Measurements from ENCODE around the gene FRMD4A.

FRMD4A gene

GRCh38 chr10:13913897-13914296 is 416.8 kb downstream of the FRMD4A start:
- no peak for TF ChIP-seq CTCF (IDR thresholded peaks at IDR 0.05)
- no peak for TF ChIP-seq ZFX (IDR thresholded peaks at IDR 0.05; ENCODE audit: borderline replicate concordance)
- H3K27ac ChIP-seq, result no peak overlapping the region

GRCh38 chr10:13911821-13912520 is 418.8 kb downstream of the FRMD4A start:
- TF ChIP-seq ZFX (IDR thresholded peaks at IDR 0.05; ENCODE audit: borderline replicate concordance) (no peak), CTCF (IDR thresholded peaks at IDR 0.05) (no peak)
- H3K27ac ChIP-seq, result no peak overlapping the region

GRCh38 chr10:13909516-13910258 is 421.0 kb downstream of the FRMD4A start:
- no peak overlapping the region for H3K27ac ChIP-seq
- TF ChIP-seq ZFX (IDR thresholded peaks at IDR 0.05; ENCODE audit: borderline replicate concordance) (no peak), CTCF (IDR thresholded peaks at IDR 0.05) (no peak)

GRCh38 chr10:13908475-13908874 is 422.2 kb downstream of the FRMD4A start:
- no peak for TF ChIP-seq CTCF (IDR thresholded peaks at IDR 0.05)
- TF ChIP-seq ZFX (IDR thresholded peaks at IDR 0.05; ENCODE audit: borderline replicate concordance), result no peak
- H3K27ac ChIP-seq, result no peak overlapping the region

- TF ChIP-seq CTCF (IDR thresholded peaks at IDR 0.05) (no peak), ZFX (IDR thresholded peaks at IDR 0.05; ENCODE audit: borderline replicate concordance) (no peak)
- no peak overlapping the region for H3K27ac ChIP-seq
These were observed 423.2 kb downstream of the FRMD4A start for GRCh38 chr10:13907570-13907969.

GRCh38 chr10:13905281-13905680 is 425.4 kb downstream of the FRMD4A start:
- TF ChIP-seq ZFX (IDR thresholded peaks at IDR 0.05; ENCODE audit: borderline replicate concordance) (no peak), CTCF (IDR thresholded peaks at IDR 0.05) (no peak)

GRCh38 chr10:13904064-13904463 is 426.7 kb downstream of the FRMD4A start:
- H3K27ac ChIP-seq, result no peak overlapping the region
- TF ChIP-seq CTCF (IDR thresholded peaks at IDR 0.05) (no peak), ZFX (IDR thresholded peaks at IDR 0.05; ENCODE audit: borderline replicate concordance) (no peak)

More at GRCh38 chr10:13905281-13905680, 425.4 kb downstream of the FRMD4A start:
- H3K27ac ChIP-seq, result no peak overlapping the region
